ENCODE measurements around the gene ARRB1. TPM values are rescaled to one million over a fixed set of nuclear protein-coding genes. Genes with fewer than 3 reads are reported as not detected.

The ARRB1 gene
- polyA plus RNA-seq, 1 of the 3 experiments (the other 2 are of a cell fraction): 7.0 TPM

- Histone ChIP-seq H3K79me2 (ENCODE audit: insufficient read depth) (no peaks in the 10 kb centered on the region), H3K4me2 (no peak overlapping the region), H3F3A (replicated peaks; ENCODE audit: insufficient read depth) (no peaks in the 10 kb centered on the region), H3K9me3 (no peaks in the 10 kb centered on the region), H4K20me1 (ENCODE audit: insufficient read depth) (no peaks in the 10 kb centered on the region), H3K9me2 (no peaks in the 10 kb centered on the region), H3K4me1 (ENCODE audit: control insufficient read depth in 1 of 2, insufficient read depth in 2 of 2, low read depth in 1 of 2, low read length in 1 of 2) (peaks cover 11 to 20% of the 10 kb centered on the region in 2 experiments; a peak in 2 of 4 replicates), H3K27me3 (ENCODE audit: insufficient read depth) (no peaks in the 10 kb centered on the region), H3K9ac (no peak overlapping the region), H2AFZ (ENCODE audit: low read depth) (no peak overlapping the region), H3K36me3 (replicated peaks in 1 of 2; ENCODE audit: control insufficient read depth in 1 of 2, insufficient read depth in 2 of 2, low read length in 1 of 2) (no peaks in the 10 kb centered on the region), H3K4me3 (ENCODE audit: low read depth in 2 of 2, low read length in 1 of 2) (no peak overlapping the region), H3K27ac (ENCODE audit: low read depth in 2 of 2, low read length in 1 of 2) (no peak overlapping the region)
- ChIA-PET CTCF (interaction anchor here (0.7 to 1.6 kb wide), 4 partner anchors 16 to 65 kb away, joined by 3 to 7 read pairs (median 4); no protein-coding TSS in a partner anchor), POLR2A (no interaction called here)
- no peak for TF ChIP-seq RCOR1 (IDR thresholded peaks at IDR 0.05; ENCODE audit: low read length)
- TF ChIP-seq USF2 (IDR thresholded peaks at IDR 0.05; ENCODE audit: borderline replicate concordance, low read depth, low read length): no peak
- TF ChIP-seq TAF1 (IDR thresholded peaks at IDR 0.05; ENCODE audit: borderline replicate concordance, low read depth, low read length): no peak
- no peak for TF ChIP-seq FOSL2 (IDR thresholded peaks at IDR 0.05; ENCODE audit: borderline replicate concordance, low read depth)
- TF ChIP-seq ZBTB33 (IDR thresholded peaks at IDR 0.05; ENCODE audit: borderline replicate concordance, low read depth): no peak
- TF ChIP-seq NRF1 (IDR thresholded peaks at IDR 0.05; ENCODE audit: low read depth, low read length): no peak
- no peak for TF ChIP-seq GABPA (IDR thresholded peaks at IDR 0.05; ENCODE audit: low read depth)
- no peak for TF ChIP-seq RFX5 (IDR thresholded peaks at IDR 0.05; ENCODE audit: low read length)
- TF ChIP-seq RAD21 (IDR thresholded peaks at IDR 0.05; ENCODE audit: low read length): no peak
- no peak for TF ChIP-seq PBX3 (IDR thresholded peaks at IDR 0.05)
- TF ChIP-seq IRF3 (IDR thresholded peaks at IDR 0.05; ENCODE audit: low read depth, low read length): no peak
- no peak for TF ChIP-seq EP300 (IDR thresholded peaks at IDR 0.05; ENCODE audit: borderline replicate concordance in 1 of 2, low read depth in 1 of 2, low read length in 1 of 2)
- no peak for TF ChIP-seq CTCF (IDR thresholded peaks at IDR 0.05)
- no peak for TF ChIP-seq NFIC (IDR thresholded peaks at IDR 0.05; ENCODE audit: borderline replicate concordance)
- no peak for TF ChIP-seq SIN3A (IDR thresholded peaks at IDR 0.05; ENCODE audit: borderline replicate concordance, low read depth, low read length)
- TF ChIP-seq RXRA (IDR thresholded peaks at IDR 0.05; ENCODE audit: borderline replicate concordance, low read depth): no peak
- TF ChIP-seq SMC3 (IDR thresholded peaks at IDR 0.05; ENCODE audit: low read depth, low read length): no peak
- TF ChIP-seq TEAD4 (IDR thresholded peaks at IDR 0.05; ENCODE audit: borderline replicate concordance, insufficient read depth): no peak
- no peak for TF ChIP-seq MAX (IDR thresholded peaks at IDR 0.05; ENCODE audit: low read depth)
- TF ChIP-seq POLR2AphosphoS5 (IDR thresholded peaks at IDR 0.05; ENCODE audit: low read depth, low read length): no peak
- DNase-seq: no peak
- WGBS (ENCODE audit: low lambda C conversion rate): 81% methylated on average over 7 of the region's 7 CpGs
Measured at GRCh38 chr11:75323609-75324008, 27.9 kb downstream of the ARRB1 start.

Data from SK-N-SH (cell line).